Measurements from ENCODE around the gene SYNJ2BP.

SYNJ2BP gene

DNA sequence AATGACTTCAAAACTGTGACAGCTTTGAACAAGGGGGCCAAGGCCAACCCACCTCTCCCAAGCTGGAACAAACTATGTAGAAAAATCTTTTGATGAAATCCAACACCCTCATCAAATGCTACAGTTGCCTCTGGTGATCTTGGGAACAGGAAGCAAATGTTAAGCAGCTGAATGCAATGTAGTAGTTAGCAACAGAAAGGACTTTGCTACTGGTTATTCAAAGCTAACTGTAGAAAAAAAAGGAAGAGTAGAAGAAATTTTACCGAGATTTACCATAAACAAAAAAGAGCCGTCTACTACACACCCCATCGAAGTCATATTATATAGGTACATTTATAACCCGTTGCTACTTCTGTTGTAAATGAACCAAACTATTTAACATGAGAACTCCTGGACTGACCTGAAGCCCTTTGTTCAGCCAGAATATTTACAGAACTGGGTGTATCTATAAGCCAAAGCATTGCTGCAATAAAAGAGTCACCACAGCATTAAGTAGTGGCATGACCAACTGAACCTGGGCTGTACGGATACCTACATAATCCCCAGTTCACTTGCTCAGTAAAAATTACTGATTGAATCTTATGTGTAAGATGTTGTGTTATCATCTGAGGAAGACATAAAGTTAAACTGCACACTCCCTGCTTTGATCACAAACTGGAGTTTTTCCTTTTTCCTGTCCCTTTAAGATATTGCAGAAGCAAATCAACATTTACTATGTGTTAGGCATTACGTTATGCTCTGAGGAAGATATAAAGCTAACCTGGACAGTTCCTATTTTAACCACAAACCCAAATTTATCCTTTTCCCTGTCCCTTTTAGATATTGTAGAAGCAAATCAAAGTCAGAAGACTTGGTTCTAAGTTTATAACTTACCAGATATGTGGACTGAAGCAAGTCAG is 25.1 kb downstream of the SYNJ2BP start:
- DNase-seq: no peak

DNA sequence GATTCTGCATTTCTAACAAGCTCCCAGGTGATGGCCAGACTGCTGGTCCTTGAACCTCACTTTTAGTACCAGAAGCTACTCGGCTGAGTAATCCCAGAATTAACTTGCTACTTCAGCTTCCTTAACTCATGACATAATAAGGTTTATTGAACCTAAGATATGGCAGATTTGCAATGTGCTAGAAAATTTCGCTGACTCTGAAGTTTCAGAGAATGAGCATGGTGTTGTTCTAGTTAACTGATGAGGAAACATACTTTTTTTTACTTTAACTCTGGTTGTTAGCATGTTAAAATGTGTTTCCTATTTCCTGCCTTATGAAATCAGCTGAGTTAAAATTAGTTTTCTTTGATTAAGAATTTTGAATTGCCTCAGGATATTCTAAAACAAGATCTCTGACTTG is 34.4 kb downstream of the SYNJ2BP start:
- no peak for DNase-seq

DNA sequence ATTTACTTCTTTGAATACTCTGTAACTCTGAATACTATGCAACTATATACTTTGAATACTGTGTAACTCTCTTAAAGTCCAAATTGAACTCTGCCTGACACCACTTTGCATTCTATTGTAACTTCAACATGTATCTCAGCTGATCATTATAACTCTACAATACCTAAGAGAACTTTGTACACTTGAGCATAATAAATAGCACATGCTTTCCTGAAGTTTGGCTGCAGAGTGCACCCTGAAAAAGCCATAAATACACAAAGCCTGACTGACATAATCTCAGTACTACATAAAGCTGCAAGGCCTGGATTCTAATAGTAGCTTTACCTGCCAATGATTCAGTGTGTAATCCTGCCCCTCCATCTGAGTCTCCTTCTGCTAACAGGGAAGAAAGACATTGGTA is 36.1 kb downstream of the SYNJ2BP start:
- DNase-seq: no peak

DNA sequence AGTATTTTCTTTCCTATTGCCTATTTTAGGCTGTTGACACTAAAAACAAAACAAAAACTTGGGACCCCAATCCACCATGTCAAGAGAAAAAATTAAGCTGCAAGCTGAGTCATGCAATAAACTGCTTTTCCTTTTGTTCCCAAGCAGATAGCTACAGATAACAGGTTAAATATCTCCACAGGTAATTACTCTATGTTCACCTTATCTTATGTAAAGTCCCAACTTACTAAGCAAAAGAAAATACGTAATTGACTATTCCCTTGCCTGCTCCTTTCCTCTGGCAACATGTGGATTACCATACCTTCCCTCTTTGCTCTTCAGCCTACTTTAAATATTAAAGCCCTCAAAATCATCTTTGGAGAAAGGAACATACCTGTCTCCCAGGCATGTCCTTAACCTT is 38.2 kb downstream of the SYNJ2BP start:
- DNase-seq: no peak

All from retina (tissue), 1 donor.